M059J (cell line): ENCODE measurements around the gene SLC35G6. TPM values are rescaled to one million over a fixed set of nuclear protein-coding genes. Genes with fewer than 3 reads are reported as not detected.
A peak's percentile ranks its signal among the peaks of the same experiment; 100 is the strongest.
"Not testable (repeated sequence)": the region's sequence is repeated elsewhere in the genome, so short reads cannot be mapped to it uniquely, and the experiment has no call there.

Source experiments
- DNase-seq: peaks from one replicate; pipeline ENCODE4 v3.0.0-alpha.2; 2012; ENCODE audit warnings: low read depth
- total RNA-seq: library from RNA; depleted of rRNA; stranded (reverse); fragments of >200 nt; shearing (Covaris generic); gene quantifications from 2 replicates; pipeline ENCODE4 v1.2.3, GENCODE V29; 2014; rRNA removed

Gene SLC35G6
- total RNA-seq: not detected in 2 replicates

DNA sequence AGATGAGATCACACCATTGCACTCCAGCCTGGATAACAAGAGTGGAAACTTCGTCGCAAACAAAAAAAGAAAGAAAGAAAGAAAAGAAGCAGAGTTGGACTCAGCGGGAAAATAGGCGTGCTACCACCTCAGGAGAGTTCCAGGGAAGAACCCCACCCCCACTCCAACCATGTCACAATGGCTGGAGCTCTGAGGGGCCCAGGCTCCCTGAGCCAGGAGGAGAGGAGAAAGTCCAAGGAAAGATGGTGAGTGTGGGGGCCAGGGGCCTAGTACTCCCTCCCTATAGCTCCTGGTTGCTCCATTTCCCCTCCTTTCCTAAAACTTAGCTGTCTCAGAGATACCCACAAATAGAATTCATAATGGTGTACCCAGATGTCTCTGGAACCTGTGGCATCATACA lies at the start of gene SLC35G6:
Gene SLC35G6, plus strand, starts transcription at position 172 of the 400 bp plus-strand sequence. Its CDS starts 71 bp downstream, at position 243.
- not testable (repeated sequence) for DNase-seq

- DNase-seq: no peak
Observed at GRCh38 chr17:7432296-7432695, 49.0 kb upstream of the SLC35G6 start.

DNA sequence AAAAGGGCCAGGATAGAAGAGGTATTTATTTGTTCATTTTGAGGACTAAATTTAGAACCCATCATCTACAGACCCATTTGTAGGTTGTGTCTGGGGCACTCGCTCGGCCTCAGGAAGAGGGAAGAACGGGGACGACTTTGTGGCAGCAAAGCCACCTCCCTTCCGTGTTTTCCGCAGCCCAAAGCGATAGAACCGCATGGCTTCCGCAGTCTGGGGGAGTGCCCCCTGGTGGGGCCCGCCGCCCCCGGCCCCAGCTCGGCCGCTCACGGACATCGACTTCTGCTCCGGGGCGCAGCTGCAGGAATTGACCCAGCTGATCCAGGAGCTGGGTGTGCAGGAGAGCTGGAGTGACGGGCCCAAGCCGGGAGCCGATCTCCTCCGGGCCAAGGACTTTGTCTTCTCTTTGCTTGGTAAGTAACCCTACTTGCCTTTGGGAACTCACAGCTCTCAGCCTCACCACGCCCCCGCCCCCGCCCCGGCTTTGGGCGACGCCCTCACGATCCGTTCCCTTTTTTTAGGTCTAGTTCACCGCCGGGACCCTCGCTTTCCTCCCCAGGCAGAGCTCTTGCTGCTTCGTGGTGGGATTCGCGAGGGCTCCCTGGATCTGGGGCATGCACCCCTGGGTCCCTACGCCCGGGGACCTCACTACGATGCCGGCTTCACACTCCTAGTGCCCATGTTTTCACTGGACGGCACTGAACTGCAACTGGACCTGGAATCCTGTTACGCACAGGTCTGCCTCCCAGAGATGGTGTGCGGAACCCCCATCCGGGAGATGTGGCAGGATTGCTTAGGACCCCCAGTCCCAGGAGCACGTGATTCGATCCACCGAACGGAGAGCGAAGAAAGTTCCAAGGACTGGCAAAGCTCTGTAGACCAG lies 45.3 kb upstream of the SLC35G6 start:
- DNase-seq: peak; percentile 55

GRCh38 chr17:7436556-7437368 lies 44.5 kb upstream of the SLC35G6 start:
- peak; percentile 77 for DNase-seq

DNA sequence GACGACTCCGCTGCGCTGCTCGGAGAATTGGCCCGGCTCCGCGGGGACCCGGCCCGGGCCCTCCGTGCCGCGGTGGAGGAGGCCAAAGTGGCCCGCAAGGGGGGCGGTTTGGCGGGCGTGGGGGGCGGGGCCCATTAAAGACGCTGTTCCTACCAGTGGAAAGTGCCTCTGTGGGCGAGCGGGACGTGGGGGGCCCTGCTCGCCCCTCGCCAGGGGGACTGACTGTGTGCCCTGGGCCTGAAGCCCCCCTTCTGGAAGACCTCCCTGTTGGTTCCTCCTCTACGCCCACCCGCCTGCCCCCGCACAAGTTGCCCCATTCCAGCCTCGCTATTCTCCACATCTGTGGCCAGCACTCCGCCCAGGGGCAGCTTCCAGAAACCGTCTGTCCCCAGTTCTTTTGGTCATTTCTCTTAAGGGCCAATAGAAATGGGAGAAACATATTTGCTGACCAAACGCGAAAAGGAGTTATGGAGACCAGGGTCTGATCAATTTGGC lies 43.8 kb upstream of the SLC35G6 start:
- DNase-seq: no peak

DNA sequence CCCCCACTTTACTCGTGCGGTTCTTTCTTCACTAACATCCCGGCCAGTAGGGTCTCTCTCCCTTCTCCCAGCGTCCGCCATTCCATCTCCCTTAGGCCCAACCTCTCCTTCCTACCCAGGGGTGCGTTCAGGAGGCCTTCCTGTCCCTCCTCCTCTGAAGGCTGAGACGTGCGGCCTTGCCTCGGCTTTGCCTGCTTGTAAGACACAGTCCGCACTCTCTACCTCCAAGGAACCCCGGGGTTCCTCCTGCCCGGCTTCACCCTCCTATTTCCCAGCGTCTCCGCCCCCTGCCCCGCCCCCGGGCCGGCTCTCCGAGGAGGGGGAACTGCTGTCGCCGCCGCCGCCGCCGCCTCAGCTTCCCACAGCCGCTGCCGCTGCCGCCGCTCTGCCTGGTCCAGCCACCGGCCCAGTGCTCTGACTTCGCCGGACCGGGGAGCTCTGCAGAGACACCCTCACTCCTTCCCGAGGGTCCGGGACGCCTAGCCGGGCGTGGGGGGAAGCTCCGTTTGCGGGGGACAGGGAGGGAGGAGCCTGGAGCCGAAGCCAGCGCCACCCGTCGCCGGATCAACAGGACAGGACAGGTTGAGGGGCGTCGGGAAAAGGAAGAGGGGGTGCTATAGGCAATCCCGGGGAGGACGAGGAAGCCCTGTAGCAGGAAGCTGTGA lies 43.2 kb upstream of the SLC35G6 start:
- DNase-seq: no peak

- no peak for DNase-seq
Observed at GRCh38 chr17:7438656-7439460, 42.4 kb upstream of the SLC35G6 start.

DNA sequence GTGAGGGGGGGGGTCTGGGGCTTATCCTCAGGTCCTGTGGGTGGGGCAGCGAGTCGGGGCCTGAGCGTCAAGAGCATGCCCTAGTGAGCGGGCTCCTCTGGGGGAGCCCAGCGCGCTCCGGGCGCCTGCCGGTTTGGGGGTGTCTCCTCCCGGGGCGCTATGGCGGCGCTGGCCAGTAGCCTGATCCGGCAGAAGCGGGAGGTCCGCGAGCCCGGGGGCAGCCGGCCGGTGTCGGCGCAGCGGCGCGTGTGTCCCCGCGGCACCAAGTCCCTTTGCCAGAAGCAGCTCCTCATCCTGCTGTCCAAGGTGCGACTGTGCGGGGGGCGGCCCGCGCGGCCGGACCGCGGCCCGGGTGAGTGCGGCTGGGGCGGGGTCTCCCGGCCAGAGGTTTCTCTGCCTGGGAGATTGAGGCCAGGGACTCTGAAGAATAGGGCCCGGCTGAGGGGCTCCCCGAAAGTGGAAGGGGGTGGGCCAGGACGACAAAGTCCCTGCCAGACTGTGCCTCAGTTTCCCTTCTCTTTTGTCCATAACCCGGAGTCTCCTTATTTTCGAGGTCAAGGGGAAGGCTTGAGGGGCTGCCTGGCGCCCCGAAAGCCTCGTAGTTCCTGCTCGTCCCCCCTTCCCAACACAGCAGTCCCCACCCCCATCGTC lies 41.7 kb upstream of the SLC35G6 start, which contains the start of gene FGF11:
Gene FGF11, plus strand, starts transcription at position 51 of the 651 bp plus-strand sequence. Its CDS starts 109 bp downstream, at position 160.
- no peak for DNase-seq

- peak; percentile 62 for DNase-seq
Observed at GRCh38 chr17:7440113-7440833, 41.0 kb upstream of the SLC35G6 start.

DNA sequence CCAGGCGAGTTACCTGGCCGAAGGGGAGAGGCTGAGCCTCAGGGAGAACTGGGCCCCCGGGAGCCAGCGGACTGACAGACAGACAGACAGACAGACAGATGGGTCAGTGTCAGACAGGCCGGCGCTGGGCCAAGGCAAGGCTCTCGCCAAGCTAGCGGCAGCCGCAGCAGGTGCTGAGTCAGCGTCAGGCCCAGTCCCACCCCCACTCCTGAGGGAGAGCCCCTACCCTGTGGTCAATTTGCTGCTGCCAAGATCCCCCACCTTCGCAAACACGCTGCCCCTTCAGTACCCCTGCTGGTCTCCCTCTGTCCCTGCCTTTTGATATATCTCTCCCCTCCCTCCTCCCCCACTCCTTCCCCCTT lies 40.4 kb upstream of the SLC35G6 start:
- peak; percentile 53 for DNase-seq

DNA sequence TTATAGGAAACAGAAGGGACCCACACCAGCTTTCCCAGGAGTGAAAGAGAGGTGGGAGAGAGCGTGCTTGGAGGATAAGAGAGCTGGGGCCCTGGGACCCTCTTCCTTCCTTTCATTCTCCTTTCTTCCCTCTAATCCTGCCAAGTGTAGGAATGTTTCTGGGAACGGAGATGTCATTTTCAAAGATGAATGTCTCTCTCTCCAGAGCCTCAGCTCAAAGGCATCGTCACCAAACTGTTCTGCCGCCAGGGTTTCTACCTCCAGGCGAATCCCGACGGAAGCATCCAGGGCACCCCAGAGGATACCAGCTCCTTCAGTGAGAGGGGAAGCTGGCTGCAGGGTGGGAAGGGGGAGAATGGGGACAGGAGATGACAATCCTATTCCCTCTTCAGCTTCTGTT lies 40.0 kb upstream of the SLC35G6 start:
- DNase-seq: no peak

DNA sequence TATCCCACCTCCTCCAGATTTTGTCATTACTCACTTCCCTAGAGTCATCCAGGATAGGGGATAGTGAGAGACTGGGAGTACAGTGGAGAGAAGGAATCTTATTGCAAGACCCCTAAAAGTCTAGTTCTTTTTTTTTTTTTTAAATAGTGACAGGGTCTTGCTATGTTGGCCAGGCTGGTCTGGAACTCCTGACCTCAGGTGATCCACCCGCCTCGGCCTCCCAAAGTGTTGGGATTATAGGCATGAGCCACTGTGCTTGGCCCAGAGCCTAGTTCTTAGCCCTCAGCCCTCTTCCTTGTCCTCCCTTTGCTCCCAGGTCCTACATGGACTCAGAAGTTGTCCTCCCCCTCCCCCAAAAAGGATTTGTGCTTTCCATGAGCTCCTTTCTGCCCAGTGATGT lies 39.1 kb upstream of the SLC35G6 start:
- no peak for DNase-seq

DNA sequence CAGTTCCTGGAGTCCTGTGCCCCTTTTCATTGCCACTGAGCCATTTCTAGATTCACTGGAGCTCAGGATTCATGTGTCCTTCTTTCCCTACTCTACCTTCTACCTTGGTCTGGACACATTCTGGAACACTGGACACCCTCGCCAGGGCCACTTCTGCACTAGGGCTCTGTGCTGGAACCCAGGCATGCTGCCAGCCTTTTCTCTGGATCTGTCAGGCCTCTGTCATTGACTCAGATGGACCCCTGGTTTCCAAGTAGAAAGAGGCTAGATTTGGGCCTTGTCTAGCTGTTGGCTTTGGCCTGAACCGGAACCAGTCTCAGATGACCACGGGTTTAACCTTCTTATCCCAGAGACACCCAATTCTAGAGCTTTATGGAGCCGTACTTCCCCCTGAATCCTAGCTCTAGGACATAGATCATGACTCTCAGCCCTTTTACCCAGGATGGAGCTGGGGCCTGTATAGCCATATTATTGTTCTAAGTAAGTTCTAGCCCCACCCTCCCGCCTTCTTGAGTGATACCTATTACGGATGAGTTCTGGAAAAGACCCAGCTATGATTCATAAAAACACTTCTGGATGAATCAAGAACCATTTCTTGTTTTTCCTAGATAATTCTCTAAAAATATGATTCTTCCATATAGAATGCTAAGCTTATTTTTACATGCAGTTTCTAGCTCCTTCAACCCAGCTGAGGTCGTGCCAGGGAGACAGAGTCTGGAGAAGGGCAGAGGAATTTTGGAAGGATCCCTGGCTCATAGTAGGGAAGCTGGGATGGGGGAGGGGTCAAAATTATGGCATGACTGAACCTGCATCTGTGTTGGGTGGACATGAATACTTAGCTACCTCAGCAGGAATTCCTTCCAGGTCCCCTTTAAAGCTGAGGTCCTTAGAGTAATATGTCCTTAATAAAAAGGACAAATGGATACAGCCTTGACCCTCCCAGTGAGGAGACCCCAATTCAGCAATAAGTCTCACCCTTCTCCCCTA lies 37.5 kb upstream of the SLC35G6 start:
- DNase-seq: peak; percentile 56

GRCh38 chr17:7444682-7445618 lies 36.3 kb upstream of the SLC35G6 start, which contains the start of gene CHRNB1:
TSS of gene CHRNB1 (plus strand) at chr17:7445061. CDS start at chr17:7445128, 67 bp downstream.
- peak; percentile 61 for DNase-seq

- DNase-seq: no peak
Observed at GRCh38 chr17:7445619-7445968, 35.7 kb upstream of the SLC35G6 start.

DNA sequence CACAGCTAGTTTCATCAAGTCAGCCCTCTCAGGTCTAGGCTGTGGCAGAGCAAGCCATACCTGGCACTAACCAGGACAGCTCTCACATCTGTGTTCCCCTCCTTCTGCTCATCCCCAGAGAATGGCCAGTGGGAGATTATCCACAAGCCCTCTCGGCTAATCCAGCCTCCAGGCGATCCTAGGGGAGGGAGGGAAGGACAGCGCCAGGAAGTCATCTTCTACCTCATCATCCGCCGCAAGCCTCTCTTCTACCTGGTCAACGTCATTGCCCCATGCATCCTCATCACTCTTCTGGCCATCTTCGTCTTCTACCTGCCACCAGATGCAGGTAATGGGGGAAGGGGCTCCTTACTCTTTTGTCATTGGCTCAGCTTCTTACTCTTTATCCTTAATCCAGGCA lies 32.8 kb upstream of the SLC35G6 start:
- DNase-seq: no peak

GRCh38 chr17:7459961-7460545 lies 21.2 kb upstream of the SLC35G6 start:
- no peak for DNase-seq
